NCI-H82 treated with DMSO at 0.1 percent for 48 hours (cell line): ENCODE data around the gene DYNC2H1.
A peak's percentile ranks its signal among the peaks of the same experiment; 100 is the strongest.
"Not testable (repeated sequence)": the region's sequence is repeated elsewhere in the genome, so short reads cannot be mapped to it uniquely, and the experiment has no call there.

Experiments used
- DNase-seq: peaks from one replicate; lab custom pipeline; 2025; ENCODE audit not compliant: unreplicated experiment; lab: John Stamatoyannopoulos, UW

The DYNC2H1 gene

GRCh38 chr11:103141986-103142385, 32.8 kb downstream of the DYNC2H1 start:
- DNase-seq: not testable (repeated sequence)

DNA sequence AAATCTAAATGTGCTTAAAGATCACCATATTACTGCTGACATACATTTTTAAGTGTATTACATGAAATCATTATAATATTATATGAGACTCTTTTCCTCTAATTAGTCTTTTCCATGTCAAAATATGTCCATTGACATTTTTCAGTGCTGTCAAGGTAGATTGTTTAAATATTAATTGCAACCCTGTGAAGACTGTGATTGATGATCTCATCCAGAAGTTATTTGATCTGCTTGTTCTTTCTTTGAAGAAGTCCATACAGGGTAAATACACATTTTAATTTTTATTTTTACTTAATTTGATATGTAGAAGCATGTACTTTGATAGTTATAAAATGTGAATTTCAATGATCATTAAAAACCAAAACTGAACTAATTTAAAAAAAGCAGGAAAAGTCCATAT, 38.4 kb downstream of the DYNC2H1 start:
- DNase-seq: no peak

DNA sequence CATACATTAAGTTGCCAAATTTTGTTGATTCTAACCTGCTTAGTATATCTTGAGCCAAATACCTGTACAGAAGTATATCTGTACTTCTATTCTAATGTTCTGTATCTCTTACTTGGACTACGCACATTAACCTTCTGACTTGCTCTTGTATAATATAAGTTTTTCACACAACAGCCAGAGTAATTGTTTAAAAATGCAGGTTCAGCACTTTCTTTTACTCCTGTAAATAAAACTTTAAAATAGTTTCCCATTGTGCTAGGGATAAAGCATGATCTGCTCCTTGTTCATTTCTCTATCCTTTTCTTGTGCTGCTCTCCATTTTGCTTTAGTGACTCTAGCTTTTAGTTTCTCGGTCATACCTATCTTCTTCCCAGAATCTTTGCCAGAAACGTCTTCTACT, 48.3 kb downstream of the DYNC2H1 start:
- no peak for DNase-seq

DNA sequence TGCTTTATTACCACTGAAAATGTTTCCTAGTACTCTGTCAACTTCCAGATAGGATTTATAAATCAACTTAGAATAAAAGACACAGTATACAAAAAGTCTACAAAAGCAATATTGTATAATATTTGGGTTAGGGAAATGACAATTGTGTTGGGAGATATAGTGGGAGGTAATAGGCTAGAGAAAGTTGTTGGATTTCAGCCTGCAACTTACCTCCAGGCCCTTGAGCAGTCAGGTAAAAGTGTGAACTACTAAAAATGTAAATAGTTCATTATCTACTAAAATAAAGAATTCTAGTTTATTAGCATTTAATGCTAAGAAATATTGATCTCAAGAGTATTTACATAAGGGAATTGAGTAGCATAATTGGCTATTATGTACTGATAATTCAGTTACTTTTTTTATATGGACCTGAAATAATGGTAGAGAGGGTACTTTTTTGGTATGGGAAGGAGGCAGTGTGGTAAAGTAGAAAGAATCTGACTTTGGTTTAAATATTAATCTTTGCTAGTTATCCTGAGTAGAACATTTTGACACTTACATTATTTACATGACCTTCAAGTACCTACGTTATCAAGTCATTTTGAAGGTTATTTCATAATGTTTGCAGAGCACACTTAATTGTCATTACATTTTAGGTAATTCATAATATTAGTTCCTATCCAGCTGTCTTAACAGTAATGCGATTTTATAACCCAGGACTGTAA, 55.0 kb downstream of the DYNC2H1 start:
- DNase-seq: no peak

- DNase-seq: no peak
Observed at GRCh38 chr11:103167166-103167565, 57.9 kb downstream of the DYNC2H1 start.

DNA sequence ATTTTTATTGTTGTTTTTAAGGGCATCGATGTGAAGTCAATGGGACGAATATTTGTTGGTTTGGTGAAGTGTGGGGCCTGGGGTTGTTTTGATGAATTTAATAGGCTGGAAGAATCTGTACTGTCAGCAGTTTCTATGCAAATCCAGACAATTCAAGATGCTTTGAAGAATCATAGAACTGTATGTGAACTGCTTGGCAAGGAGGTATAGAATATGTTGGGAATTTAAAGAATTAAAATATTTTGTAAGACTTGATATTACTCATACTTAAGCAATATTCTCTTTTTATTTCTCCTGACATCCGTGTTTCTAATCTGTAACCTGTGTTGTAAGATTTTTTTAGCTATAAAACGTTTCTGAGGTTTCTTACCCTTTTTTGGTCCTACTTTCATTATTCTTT, 61.6 kb downstream of the DYNC2H1 start:
- DNase-seq: no peak

DNA sequence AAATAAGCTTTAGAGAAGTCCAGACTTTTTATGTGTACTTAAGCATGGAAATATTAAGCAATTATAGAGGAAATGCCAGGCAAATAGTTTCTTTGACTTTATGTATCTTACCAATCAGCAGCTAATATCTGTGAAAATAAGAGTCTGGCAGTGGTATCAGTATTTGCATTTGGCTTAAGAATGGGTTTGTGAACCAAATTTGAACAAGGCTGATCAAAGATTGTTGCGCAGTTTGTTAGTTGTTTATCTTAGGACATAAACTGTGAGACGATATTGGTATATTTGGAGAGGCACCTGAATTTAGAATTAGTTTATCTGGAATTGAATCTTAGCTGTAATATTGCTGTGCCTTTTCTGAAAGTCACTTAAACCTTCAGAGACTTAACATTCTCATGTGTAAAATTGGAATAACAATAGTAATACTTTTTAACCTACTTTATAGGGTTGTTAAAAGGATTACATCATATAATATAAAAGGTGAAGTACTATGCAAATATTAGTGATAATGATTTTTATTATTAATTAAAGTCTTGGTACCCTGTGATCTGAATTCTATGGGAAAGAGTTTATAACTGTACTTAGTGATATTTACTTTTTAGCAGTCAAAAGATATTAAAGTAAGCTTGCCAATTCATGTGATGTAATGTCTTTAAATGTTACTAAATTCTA, 66.4 kb downstream of the DYNC2H1 start:
- DNase-seq: no peak

- no peak for DNase-seq
Observed at GRCh38 chr11:103183981-103184611, 74.9 kb downstream of the DYNC2H1 start.

DNA sequence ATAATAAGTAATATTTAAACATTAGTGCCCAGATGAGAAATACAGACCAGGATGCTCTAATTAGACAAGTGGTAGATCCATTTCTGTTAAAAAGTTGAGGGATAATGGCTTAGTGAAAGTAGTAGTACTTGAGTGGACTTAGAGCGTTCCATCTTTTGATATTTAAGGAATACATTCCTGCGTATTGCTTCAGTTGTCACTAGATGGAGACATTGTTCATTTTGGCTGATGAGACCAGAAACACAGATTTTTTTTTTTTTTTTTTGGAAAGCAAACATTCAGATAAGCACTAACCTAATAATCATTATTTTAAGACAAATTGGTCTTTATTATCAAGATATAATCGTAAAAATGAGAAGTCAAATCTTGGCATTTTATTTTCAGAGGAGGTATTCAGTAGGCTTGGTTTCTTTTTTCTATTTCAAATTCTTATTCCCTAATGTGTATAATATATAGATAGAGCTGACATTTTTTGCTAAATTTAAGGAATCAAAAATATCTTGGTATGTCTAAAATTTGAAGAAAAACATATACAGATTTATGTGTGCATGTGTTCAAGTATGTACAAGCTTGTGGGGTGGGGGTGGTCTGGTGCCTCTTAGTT, 92.9 kb downstream of the DYNC2H1 start:
- peak; percentile 3 for DNase-seq

GRCh38 chr11:103210543-103210942, 101.3 kb downstream of the DYNC2H1 start:
- no peak for DNase-seq

GRCh38 chr11:103215812-103216211, 106.6 kb downstream of the DYNC2H1 start:
- no peak for DNase-seq

DNA sequence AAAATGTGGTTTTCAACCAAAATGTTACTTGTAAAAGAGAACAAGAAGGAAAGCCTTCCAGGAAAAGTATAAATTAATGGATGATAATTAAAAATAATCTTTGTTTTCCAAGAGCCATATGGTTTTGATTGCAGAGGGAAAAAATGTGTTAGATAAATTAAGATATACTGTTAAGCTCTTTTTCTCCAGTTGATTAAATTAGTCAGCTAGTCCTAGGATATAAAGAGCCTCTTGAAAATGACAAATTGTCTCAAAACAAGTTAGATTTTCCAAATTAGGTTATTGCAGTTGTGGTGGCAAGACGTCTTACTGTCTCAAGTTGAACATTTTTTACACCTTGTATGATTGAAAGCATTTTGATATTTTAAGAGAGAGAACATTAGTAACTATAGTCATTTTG, 110.9 kb downstream of the DYNC2H1 start:
- DNase-seq: no peak

GRCh38 chr11:103222806-103223205, 113.6 kb downstream of the DYNC2H1 start:
- no peak for DNase-seq

GRCh38 chr11:103228807-103229206, 119.6 kb downstream of the DYNC2H1 start:
- DNase-seq: no peak

DNA sequence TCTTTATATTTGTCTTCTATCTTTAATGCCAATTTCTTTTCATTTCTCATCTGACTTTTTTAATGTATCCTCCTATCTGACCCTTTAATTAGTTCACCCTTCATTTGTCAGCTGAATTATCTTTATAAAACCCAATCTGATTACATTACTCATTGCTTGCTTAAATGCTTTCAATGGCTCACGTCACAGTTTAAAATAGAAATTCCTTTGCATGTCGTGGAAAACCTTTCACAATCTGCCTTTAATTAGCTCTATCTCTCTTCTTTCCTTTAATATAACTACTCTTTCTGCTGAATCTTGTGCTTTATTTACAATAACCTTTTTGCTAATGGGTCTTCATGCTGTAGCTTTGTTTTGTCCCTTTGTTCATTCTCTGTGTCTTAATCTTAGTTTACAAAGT, 125.7 kb downstream of the DYNC2H1 start:
- no peak for DNase-seq

DNA sequence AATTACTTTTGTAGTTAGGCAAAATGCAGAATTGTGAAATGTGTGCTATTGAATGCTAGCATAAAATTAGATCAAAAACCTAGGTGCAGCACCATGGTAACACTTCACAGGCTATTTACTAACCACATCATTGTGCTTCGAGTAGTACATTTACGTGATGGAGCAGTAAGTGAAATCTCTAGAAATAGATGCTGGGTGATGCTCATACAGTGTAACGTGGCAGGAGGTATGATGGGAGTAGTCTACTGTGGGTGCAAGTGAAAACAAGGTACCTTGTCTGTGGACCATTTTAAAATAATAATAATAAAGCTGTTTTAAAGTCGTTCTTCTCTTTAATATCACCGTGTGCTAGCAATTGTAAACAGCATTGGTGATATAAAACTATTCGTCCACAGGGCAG, 132.3 kb downstream of the DYNC2H1 start:
- DNase-seq: no peak

DNA sequence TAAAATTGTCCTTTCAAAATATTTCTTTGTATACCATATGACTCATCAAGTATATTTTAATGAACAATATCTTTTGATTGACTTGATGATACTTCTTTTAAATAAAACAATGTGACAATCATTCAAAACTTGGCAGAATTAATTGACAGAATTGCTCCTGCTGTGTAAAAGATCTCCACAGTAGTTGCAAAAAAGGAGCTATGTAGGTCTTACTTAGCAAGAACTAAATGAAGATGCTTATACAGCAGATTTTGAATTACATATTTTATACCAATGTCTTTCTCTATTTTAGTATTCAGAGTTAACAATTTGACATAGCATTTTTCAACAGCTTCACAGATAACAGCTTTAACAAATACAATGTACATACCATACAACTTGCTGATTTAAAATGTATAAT, 144.9 kb downstream of the DYNC2H1 start:
- no peak for DNase-seq

- DNase-seq: peak; percentile 25
Observed at GRCh38 chr11:103257360-103257759, 148.1 kb downstream of the DYNC2H1 start.

GRCh38 chr11:103266167-103266831, 157.1 kb downstream of the DYNC2H1 start:
- no peak for DNase-seq

DNA sequence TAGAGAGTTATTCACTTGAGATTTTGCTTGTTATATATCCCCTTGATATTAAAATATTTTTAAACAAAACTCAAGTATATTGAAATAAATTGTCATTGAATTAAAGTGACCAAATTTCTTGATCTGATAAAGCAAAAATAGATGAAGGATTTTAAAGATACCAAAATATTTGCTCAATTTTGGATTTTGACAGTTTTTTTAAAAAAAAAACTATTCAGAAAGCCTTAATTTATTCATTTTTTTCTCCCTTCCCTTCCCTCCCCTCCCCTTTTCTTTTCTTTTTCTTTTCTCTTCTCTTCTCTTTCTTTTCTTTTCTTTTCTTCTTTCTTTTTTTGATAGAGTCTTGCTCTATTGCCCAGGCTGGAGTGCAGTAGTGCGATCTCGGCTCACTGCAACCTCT, 163.7 kb downstream of the DYNC2H1 start:
- no peak for DNase-seq

- no peak for DNase-seq
Observed at GRCh38 chr11:103274025-103274424, 164.8 kb downstream of the DYNC2H1 start.
